ENCODE results near the gene TRAF6.
"Not testable (repeated sequence)": the region's sequence is repeated elsewhere in the genome, so short reads cannot be mapped to it uniquely, and the experiment has no call there.

- not testable (repeated sequence) for TF ChIP-seq TAF1 (conservative IDR thresholded peaks at IDR 0.05); CTCF (IDR thresholded peaks at IDR 0.05; ENCODE audit: low read depth, low read length, missing input control); REST (IDR thresholded peaks at IDR 0.05); RAD21 (IDR thresholded peaks at IDR 0.05); MAX (IDR thresholded peaks at IDR 0.05); FOXA1 (IDR thresholded peaks at IDR 0.05)
Measured at GRCh38 chr11:36557390-36557789, 47.3 kb upstream of the TRAF6 start.
